Left lung (tissue), 10 donors: ENCODE data around the gene S100A16. TPM values are rescaled to one million over a fixed set of nuclear protein-coding genes. Genes with fewer than 3 reads are reported as not detected.

ENCODE experiments used
- ATAC-seq: fragments of 200-7000 bp; cut with Tn5 transposase; one replicate; pipeline ENCODE4 v1.9.1; 2020; ENCODE audit warnings: moderate library complexity
- DNase-seq, 4 donors: peaks; one replicate each; pipeline ENCODE4 v3.0.0-alpha.2; 2013 to 2020
- H3K27ac ChIP-seq, 2 donors: fragments of 200-600 bp; sonication (generic) in 1 of 2; one replicate each; pipeline versions ENCODE4 v1.5.0 to v1.8.0; 2020 to 2021
- H3K27me3 ChIP-seq, 2 donors: fragments of 200-600 bp; sonication (generic) in 1 of 2; one replicate each; pipeline versions ENCODE4 v1.5.0 to v1.8.0; 2020 to 2021
- H3K36me3 ChIP-seq, 2 donors: fragments of 200-600 bp; sonication (generic) in 1 of 2; one replicate each; pipeline versions ENCODE4 v1.5.0 to v1.8.0; 2020 to 2021
- H3K4me1 ChIP-seq, 2 donors: fragments of 200-600 bp; one replicate each; pipeline ENCODE4 v1.8.0; 2021
- H3K4me3 ChIP-seq, 2 donors: fragments of 200-600 bp; sonication (generic) in 1 of 2; one replicate each; pipeline versions ENCODE4 v1.5.0 to v1.8.0; 2020 to 2021; ENCODE audit warnings: mild to moderate bottlenecking in 1 of 2
- H3K9me3 ChIP-seq, 2 donors: fragments of 200-600 bp; sonication (generic) in 1 of 2; one replicate each; pipeline versions ENCODE4 v1.5.0 to v1.8.0; 2020 to 2021
- intact Hi-C, 2 donors: fragments of 100-400 bp; cut with DNase I; formaldehyde crosslinking; loops; one replicate each; pipeline versions ENCODE4 v1.11.2 to v1.14.2; 2022
- polyA plus RNA-seq, 6 donors: library from polyadenylated mRNA; unstranded; fragments of 120-200 nt; gene quantifications; one replicate each; pipeline ENCODE4 v1.2.1, GENCODE V29; 2013; ENCODE audit not compliant: insufficient read length in 6 of 6
- total RNA-seq, 2 donors: library from RNA; stranded (reverse); fragmentation: NEBNext Ultra II Directional; extraction: Animal tissue kit (Norgen Biotek cat#: 25700); gene quantifications; one replicate each; pipeline ENCODE4 v1.2.1, GENCODE V29; 2021
- TF ChIP-seq, protein P1 (sequence below), 2 donors: fragments of 200-600 bp; sonication (generic) in 1 of 2; IDR thresholded peaks; one replicate each; pipeline versions ENCODE4 v1.5.0 to v1.8.0; 2021; ENCODE audit warnings: antibody characterized with exemption in 2 of 2
- donor health status: DM: no; HTN: yes; CAD: no.
- donor health status: DM: no; HTN: no; CAD: no.

Gene S100A16
- total and polyA plus RNA-seq, 8 donors = 118 to 160 (median 144) TPM

DNA sequence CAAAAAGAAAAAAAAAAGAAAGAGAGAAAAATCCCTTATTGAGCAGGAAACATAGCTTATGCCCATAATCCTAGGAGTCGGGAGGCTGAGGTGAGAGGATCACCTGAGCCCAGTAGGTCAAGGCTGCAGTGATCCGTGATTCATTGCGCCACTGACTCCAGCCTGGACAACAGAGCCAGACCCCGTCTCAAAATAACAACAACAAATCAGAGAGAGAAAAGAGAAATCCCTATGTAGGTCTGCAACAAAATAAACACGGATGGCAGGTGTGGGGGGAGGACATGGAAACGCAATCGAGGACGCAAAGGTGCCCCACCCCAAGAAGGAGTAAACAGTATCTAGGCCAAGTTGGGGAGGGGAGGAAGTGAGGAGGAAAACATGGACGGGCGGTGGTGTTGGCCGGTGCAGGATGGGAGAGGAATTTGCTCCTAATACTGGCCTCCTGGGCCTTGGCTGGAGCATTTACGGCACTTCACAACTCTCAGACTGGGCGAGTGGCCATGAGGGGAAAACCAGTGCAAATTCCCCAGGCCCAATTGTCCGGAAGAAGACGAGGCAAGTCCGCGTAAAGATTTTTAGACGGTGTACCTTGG lies 20.3 kb upstream of the S100A16 start:
- Histone ChIP-seq H3K27me3 (no peaks in the 10 kb centered on the region), H3K9me3 (no peaks in the 10 kb centered on the region), H3K4me1 (peaks cover 14 to 39% of the 10 kb centered on the region in 2 donors), H3K36me3 (peaks cover 4 to 31% of the 10 kb centered on the region in 2 donors), H3K27ac (peak overlapping the region; percentile 99), H3K4me3 (peak overlapping the region in 1 of 2 donors; percentile 76)
- intact Hi-C loops = no loop called here
- DNase-seq = no peak
- TF ChIP-seq, protein P1, sequence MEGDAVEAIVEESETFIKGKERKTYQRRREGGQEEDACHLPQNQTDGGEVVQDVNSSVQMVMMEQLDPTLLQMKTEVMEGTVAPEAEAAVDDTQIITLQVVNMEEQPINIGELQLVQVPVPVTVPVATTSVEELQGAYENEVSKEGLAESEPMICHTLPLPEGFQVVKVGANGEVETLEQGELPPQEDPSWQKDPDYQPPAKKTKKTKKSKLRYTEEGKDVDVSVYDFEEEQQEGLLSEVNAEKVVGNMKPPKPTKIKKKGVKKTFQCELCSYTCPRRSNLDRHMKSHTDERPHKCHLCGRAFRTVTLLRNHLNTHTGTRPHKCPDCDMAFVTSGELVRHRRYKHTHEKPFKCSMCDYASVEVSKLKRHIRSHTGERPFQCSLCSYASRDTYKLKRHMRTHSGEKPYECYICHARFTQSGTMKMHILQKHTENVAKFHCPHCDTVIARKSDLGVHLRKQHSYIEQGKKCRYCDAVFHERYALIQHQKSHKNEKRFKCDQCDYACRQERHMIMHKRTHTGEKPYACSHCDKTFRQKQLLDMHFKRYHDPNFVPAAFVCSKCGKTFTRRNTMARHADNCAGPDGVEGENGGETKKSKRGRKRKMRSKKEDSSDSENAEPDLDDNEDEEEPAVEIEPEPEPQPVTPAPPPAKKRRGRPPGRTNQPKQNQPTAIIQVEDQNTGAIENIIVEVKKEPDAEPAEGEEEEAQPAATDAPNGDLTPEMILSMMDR (IDR thresholded peaks at IDR 0.05) = no peak
- ATAC-seq = peak; percentile 51

DNA sequence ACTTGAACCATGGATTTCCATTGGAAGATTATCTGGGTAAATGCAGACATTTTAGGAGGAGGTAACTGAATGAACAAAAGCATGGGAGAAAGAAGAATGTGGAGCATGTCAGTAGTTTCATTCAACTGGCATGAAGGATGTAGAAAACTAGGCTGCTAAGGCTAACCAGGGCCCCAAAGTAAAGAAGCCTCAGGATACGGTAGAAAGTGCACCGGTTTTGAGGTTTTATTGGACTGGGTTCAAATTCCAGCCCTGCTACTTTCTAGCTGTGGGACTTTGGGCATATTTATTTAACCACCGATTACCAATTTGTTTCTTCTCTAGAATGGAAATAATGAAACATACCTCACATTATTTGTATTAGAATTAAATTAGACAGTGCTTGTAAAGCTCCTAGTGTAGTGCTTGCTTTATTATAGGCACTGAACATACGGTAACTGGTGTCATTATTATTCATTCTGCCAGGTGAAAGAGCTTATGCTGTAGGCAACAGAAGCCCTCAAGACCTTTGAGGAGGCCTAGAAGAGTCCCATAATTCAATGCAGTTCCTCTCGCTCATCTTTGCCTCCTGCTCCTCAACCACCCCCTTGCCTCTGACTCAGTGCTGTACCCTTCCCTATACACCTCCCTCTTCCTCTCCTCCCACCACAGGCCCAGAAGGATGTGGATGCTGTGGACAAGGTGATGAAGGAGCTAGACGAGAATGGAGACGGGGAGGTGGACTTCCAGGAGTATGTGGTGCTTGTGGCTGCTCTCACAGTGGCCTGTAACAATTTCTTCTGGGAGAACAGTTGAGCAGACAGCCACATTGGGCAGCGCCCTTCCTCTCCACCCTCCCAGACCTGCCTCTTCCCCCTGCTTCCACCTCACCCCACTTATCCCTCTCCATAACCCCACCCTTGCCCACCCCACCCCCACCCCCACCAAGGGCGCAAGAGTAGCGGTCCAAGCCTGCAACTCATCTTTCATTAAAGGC lies 18.4 kb upstream of the S100A16 start:
- intact Hi-C loops = no loop called here

DNA sequence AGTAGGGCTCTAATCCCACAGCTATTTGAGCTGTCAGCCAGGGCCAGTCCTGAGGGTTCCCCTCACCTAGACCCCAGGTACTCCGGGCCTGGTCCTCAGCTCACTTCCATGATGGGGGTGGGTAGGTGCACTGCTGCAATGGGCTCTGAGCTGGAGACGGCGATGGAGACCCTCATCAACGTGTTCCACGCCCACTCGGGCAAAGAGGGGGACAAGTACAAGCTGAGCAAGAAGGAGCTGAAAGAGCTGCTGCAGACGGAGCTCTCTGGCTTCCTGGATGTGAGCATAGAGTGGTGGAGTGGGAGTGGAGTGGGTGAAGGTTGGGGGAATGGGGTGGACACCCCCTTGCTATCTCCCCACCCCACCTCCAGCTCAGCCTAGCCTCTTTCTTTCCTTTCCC lies 17.4 kb upstream of the S100A16 start:
- TF ChIP-seq, protein P1 (IDR thresholded peaks at IDR 0.05) = no peak
- Histone ChIP-seq H3K9me3 (no peaks in the 10 kb centered on the region), H3K27me3 (peaks cover 0 to 4% of the 10 kb centered on the region in 2 donors), H3K4me3 (no peak overlapping the region), H3K27ac (peak overlapping the region in 1 of 2 donors; percentile 25), H3K4me1 (peaks cover 5 to 43% of the 10 kb centered on the region in 2 donors), H3K36me3 (peaks cover 0 to 2% of the 10 kb centered on the region in 2 donors)
- ATAC-seq (no peak), DNase-seq (peak in 1 of 4 donors; percentile 34)
- intact Hi-C loops = no loop called here

More for the DNA sequence above, 18.4 kb upstream of the S100A16 start:
- no peak overlapping the region for H3K27ac ChIP-seq
- peaks cover 0 to 12% of the 10 kb centered on the region in 2 donors for H3K36me3 ChIP-seq
- TF ChIP-seq, protein P1 (IDR thresholded peaks at IDR 0.05) = no peak
- DNase-seq (peak in 1 of 4 donors; percentile 26), ATAC-seq (no peak)
- H3K27me3 ChIP-seq = peaks cover 0 to 4% of the 10 kb centered on the region in 2 donors
- H3K4me1 ChIP-seq = peaks cover 13 to 43% of the 10 kb centered on the region in 2 donors
- H3K4me3 ChIP-seq = no peak overlapping the region
- H3K9me3 ChIP-seq = no peaks in the 10 kb centered on the region

DNA sequence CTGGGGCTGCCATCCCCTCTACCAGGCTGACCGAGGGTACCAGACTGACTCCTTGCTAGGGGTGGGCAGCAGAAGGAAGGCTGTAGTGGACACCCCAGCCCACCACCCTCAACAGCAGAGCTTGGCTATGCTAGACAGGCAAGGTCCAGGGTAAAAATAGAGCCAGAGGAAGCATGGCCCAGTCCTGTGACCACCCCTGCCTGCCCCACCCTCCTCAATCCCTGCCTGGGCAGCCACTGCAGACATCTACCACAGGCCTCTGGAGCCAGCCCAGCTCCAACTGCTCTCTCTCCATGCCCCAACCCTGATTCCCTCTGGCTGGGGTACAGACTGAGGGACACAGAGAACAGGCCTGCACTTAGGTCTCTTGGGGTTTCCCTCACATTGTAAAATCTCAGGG lies 17.0 kb upstream of the S100A16 start:
- Histone ChIP-seq H3K9me3 (no peaks in the 10 kb centered on the region), H3K4me3 (no peak overlapping the region), H3K27me3 (peaks cover 0 to 4% of the 10 kb centered on the region in 2 donors), H3K36me3 (no peaks in the 10 kb centered on the region), H3K27ac (peak overlapping the region in 1 of 2 donors; percentile 25), H3K4me1 (peaks cover 1 to 43% of the 10 kb centered on the region in 2 donors)
- ATAC-seq (no peak), DNase-seq (peak in 1 of 4 donors; percentile 45)
- TF ChIP-seq, protein P1 (IDR thresholded peaks at IDR 0.05) = no peak
- intact Hi-C loops = no loop called here

DNA sequence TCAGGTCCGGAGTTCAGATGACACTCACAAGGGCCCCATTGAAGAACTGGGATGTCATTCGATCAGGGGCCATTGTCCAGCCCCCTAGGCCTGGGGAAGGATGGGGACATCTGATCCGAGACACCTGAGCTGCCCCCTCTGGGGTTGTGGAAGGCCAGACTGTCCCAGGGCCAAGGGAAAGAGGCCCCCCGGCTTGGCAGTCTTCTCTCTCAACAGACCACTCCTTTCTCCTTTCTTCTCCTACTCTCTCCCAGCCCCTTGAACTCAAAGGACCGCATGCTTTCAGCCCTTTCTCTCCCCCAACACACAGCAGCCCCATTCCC lies 16.4 kb upstream of the S100A16 start:
- intact Hi-C loops = no loop called here
- H3K9me3 ChIP-seq = no peaks in the 10 kb centered on the region
- no peaks in the 10 kb centered on the region for H3K36me3 ChIP-seq
- H3K27me3 ChIP-seq = peaks cover 0 to 4% of the 10 kb centered on the region in 2 donors
- ATAC-seq = no peak
- peak in 1 of 4 donors; percentile 27 for DNase-seq
- H3K4me3 ChIP-seq = no peak overlapping the region
- peaks cover 0 to 45% of the 10 kb centered on the region in 2 donors for H3K4me1 ChIP-seq
- TF ChIP-seq, protein P1 (IDR thresholded peaks at IDR 0.05) = no peak
- no peak overlapping the region for H3K27ac ChIP-seq
